GM12874 (cell line): ENCODE data around the gene SMIM30.

Experiments
- CTCF ChIP-seq: IDR thresholded peaks from 2 replicates; pipeline ENCODE4 v1.5.1; 2011; ENCODE audit warnings: low read depth, mild to moderate bottlenecking, control low read depth, low read length, moderate library complexity; ENCODE audit not compliant: insufficient read depth

Gene SMIM30

GRCh38 chr7:113099284-113099919 lies 19.0 kb downstream of the SMIM30 start:
- TF ChIP-seq CTCF, result no peak

DNA sequence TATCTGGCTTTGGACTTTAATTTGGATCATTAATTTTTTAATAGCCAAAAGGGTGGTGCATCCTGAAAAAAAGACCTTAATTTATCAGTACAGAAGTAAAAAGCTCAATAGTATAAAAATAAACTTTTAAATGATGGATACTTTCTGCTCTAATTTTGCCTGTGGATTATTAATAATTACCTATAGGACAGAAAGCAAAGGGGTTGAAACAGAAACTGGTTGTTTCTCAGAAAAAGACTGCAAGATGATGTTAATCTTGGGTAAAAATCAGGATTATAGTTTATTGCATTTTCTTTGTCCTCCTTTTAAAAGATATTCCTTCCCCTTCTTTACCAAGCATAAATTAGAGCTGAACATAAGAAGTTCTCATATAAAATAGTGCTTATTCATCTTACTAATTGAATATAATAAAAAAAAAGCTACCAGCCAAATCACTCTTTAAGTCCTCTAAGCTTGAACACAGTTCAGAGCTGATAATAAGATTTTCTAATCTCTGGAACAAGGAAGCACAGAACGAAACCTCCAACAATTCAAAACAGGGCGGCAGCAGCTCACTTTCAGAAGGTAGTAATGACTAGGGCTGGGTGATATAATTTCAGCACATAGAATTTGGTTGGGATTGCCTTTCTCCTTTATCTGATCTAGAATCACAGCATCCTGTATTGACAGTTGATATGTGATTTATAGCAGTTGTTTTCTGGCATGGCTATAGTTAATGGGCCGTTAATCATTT lies 23.7 kb downstream of the SMIM30 start:
- no peak for TF ChIP-seq CTCF

- no peak for TF ChIP-seq CTCF
Observed at GRCh38 chr7:113093561-113093960, 24.8 kb downstream of the SMIM30 start.

DNA sequence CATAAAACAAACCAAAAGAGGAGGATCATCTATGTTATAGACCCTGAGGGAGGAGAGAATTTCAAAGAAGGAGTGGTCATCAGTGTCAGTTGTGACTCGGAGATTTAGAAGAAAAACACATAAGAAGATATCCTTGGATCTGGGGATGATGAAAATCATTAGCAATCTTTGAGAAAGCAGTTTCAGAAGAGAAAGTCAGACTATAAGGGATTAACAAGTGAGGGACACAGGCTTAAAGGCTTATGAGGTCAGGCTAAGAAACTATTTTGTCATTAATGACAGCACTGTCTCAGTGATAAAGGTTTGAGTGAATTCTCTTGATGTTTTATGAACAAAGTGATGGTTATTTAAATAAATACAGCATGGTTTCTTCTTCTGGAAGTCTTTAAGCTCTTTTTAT lies 25.6 kb downstream of the SMIM30 start:
- no peak for TF ChIP-seq CTCF

GRCh38 chr7:113087071-113087998 lies 31.0 kb downstream of the SMIM30 start:
- TF ChIP-seq CTCF, result no peak

DNA sequence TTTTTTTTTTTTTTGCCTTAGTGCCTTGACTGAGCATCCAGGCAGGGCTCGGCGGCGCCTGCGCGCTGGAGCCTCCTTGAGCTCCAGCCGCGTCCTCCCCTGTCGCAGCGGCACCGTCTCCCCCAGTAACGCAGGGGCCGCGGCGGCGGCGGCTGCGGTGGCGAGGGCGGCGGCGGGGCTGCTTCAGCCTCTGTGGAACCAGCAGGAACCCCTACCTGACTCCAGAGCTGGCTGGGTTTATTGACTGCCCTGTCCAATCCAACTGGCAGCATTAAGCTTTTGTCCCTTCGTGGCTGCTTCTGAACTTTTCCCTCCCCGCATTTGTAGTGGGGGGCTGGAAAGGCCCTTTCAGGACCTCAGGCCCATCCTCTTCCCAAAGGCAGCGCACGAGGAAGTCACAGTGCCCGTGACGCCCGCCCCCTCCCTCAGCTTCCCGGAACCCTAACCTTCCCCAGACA lies 31.9 kb downstream of the SMIM30 start, which contains the start of gene GPR85:
Gene GPR85, minus strand, starts transcription at position 397 of the 458 bp plus-strand sequence. CDS start 2,106 bp downstream, outside the sequence.
- no peak for TF ChIP-seq CTCF
